ENCODE data around the gene ATP4A.
"Not testable (repeated sequence)": the region's sequence is repeated elsewhere in the genome, so short reads cannot be mapped to it uniquely, and the experiment has no call there.

Gene ATP4A

DNA sequence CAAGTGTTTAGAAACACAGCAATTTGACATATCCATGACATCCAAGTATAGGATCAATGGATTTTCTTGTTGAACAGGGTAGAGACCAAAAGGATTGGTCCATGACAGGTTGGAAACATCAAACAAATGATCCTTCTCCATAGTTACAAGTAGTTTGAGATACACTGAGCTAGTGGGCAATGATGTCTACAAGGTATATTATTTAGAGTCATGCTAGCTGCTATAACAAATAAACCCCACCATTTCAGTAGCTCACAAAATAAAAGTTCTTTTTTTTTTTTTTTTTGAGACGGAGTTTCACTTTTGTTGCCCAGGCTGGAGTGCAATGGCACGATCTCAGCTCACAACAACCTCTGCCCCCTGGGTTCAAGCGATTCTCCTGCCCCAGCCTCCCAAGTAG is 44.2 kb upstream of the ATP4A start:
- Histone ChIP-seq H3K4me3 (ENCODE audit: low read depth in 1 of 2, low read length in 1 of 2) (no peak overlapping the region), H3K9me3 (no peaks in the 10 kb centered on the region), H3K4me1 (ENCODE audit: control insufficient read depth in 1 of 2, insufficient read depth in 1 of 2, low read depth in 1 of 2, low read length in 1 of 2) (peaks cover 20 to 23% of the 10 kb centered on the region in 2 experiments), H3K27ac (no peak overlapping the region), H3K36me3 (no peaks in the 10 kb centered on the region), H3K27me3 (no peaks in the 10 kb centered on the region)
- TF ChIP-seq CTCF (IDR thresholded peaks at IDR 0.05), result no peak

- not testable (repeated sequence) for H3K27me3 ChIP-seq; H3K27ac ChIP-seq; H3K36me3 ChIP-seq; H3K9me3 ChIP-seq; H3K4me3 ChIP-seq (ENCODE audit: low read depth in 1 of 2, low read length in 1 of 2)
- peaks cover 16 to 18% of the 10 kb centered on the region in 2 experiments for H3K4me1 ChIP-seq (ENCODE audit: control insufficient read depth in 1 of 2, insufficient read depth in 1 of 2, low read depth in 1 of 2, low read length in 1 of 2)
Measured at GRCh38 chr19:35607170-35607569, 43.7 kb upstream of the ATP4A start.

- not testable (repeated sequence) for H3K9me3 ChIP-seq; H3K36me3 ChIP-seq; H3K27me3 ChIP-seq; H3K27ac ChIP-seq; H3K4me3 ChIP-seq (ENCODE audit: low read depth in 1 of 2, low read length in 1 of 2); H3K4me1 ChIP-seq (ENCODE audit: control insufficient read depth in 1 of 2, insufficient read depth in 1 of 2, low read depth in 1 of 2, low read length in 1 of 2)
Measured at GRCh38 chr19:35604436-35604835, 41.0 kb upstream of the ATP4A start.

DNA sequence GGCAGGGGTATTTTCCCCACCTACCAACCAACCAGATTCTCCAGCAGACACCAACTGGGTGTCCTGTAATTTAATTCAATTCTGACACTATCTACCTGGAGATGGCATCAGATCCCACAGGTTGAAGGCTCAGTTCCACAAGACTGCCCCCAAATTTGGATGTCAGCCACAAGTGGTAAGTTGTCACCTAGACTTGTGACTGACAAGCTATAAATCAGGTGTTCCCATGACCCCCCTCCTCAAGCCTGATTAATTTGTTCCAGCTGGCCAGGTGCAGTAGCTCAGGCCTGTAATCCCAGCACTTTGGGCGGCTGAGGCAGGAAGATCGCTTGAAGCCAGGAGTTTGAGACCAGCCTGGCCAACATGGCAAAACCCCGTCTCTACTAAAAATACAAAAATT is 38.5 kb upstream of the ATP4A start:
- no peaks in the 10 kb centered on the region for H3K9me3 ChIP-seq
- H3K4me1 ChIP-seq (ENCODE audit: control insufficient read depth in 1 of 2, insufficient read depth in 1 of 2, low read depth in 1 of 2, low read length in 1 of 2), result peaks cover 0 to 4% of the 10 kb centered on the region in 2 experiments
- no peak overlapping the region for H3K27ac ChIP-seq
- no peak overlapping the region for H3K4me3 ChIP-seq (ENCODE audit: low read depth in 1 of 2, low read length in 1 of 2)
- no peak for TF ChIP-seq CTCF (IDR thresholded peaks at IDR 0.05)
- H3K36me3 ChIP-seq, result no peaks in the 10 kb centered on the region
- H3K27me3 ChIP-seq, result peaks cover 16% of the 10 kb centered on the region

GRCh38 chr19:35596366-35596999 is 33.0 kb upstream of the ATP4A start:
- no peaks in the 10 kb centered on the region for H3K4me1 ChIP-seq (ENCODE audit: control insufficient read depth in 1 of 2, insufficient read depth in 1 of 2, low read depth in 1 of 2, low read length in 1 of 2)
- no peak overlapping the region for H3K4me3 ChIP-seq (ENCODE audit: low read depth in 1 of 2, low read length in 1 of 2)
- no peak overlapping the region for H3K27ac ChIP-seq
- TF ChIP-seq CTCF (IDR thresholded peaks at IDR 0.05), result no peak
- no peaks in the 10 kb centered on the region for H3K36me3 ChIP-seq
- no peaks in the 10 kb centered on the region for H3K9me3 ChIP-seq
- H3K27me3 ChIP-seq, result peaks cover 18% of the 10 kb centered on the region

GRCh38 chr19:35595928-35596327 is 32.5 kb upstream of the ATP4A start:
- H3K4me1 ChIP-seq (ENCODE audit: control insufficient read depth in 1 of 2, insufficient read depth in 1 of 2, low read depth in 1 of 2, low read length in 1 of 2), result no peaks in the 10 kb centered on the region
- no peak for TF ChIP-seq CTCF (IDR thresholded peaks at IDR 0.05)
- H3K36me3 ChIP-seq, result no peaks in the 10 kb centered on the region
- no peaks in the 10 kb centered on the region for H3K9me3 ChIP-seq
- peaks cover 19% of the 10 kb centered on the region for H3K27me3 ChIP-seq
- no peak overlapping the region for H3K27ac ChIP-seq
- no peak overlapping the region for H3K4me3 ChIP-seq (ENCODE audit: low read depth in 1 of 2, low read length in 1 of 2)

DNA sequence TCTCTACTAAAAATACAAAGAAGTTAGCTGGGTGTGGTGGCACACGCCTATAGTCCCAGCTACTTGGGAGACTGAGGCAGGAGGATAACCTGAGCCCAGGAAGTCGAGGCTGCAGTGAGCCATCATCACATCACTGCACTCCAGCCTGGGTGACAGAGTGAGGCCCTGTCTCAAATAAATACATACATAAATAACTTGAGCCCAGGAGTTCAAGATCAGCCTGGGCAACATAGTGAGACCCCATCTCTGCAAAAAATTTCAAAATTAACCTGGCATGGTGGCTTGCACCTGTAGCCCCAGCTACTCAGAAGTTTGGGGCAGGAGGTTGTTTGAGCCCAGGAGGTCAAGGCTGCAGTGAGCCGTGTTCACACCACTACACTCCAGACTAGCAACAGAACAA is 31.6 kb upstream of the ATP4A start:
- H3K36me3 ChIP-seq; H3K9me3 ChIP-seq; H3K4me1 ChIP-seq (ENCODE audit: control insufficient read depth in 1 of 2, insufficient read depth in 1 of 2, low read depth in 1 of 2, low read length in 1 of 2); H3K4me3 ChIP-seq (ENCODE audit: low read depth in 1 of 2, low read length in 1 of 2); H3K27ac ChIP-seq: not testable (repeated sequence)
- peaks cover 19% of the 10 kb centered on the region for H3K27me3 ChIP-seq

All from neutrophil (primary cell).